Colon (tissue), 2 donors: ENCODE results near the gene SLC22A5.

ENCODE experiments used
- FAIRE-seq: peaks from 2 replicates; lab custom pipeline; 2012; peaks lifted over from hg19 to GRCh38; lab: Jason Lieb, UNC
- donor health status: control.
- donor health status: control.

The SLC22A5 gene

GRCh38 chr5:132369474-132370180, at the start of gene SLC22A5:
Gene SLC22A5, plus strand, starts transcription at chr5:132369710. Its CDS starts 263 bp downstream, at chr5:132369973.
- no peak for FAIRE-seq

DNA sequence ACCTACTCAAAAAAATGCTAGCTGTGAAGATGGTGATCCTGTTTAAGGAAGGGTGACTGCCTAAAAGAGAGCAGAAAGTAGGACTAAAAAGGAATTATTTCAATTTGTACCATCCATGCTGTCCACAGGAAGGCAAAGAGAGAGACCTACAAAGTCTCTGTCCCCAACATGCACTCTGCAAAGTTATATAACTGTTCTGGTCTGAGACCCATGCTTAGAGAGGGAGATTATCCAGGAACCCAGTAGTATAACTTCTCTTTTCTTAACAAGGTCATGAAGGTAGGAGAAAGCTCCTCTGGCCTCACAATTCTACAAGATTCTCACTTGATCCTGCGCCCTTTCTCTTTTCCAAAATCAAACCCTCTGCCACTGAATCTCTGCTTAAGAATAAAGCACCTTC, 49.5 kb upstream of the SLC22A5 start:
- no peak for FAIRE-seq

DNA sequence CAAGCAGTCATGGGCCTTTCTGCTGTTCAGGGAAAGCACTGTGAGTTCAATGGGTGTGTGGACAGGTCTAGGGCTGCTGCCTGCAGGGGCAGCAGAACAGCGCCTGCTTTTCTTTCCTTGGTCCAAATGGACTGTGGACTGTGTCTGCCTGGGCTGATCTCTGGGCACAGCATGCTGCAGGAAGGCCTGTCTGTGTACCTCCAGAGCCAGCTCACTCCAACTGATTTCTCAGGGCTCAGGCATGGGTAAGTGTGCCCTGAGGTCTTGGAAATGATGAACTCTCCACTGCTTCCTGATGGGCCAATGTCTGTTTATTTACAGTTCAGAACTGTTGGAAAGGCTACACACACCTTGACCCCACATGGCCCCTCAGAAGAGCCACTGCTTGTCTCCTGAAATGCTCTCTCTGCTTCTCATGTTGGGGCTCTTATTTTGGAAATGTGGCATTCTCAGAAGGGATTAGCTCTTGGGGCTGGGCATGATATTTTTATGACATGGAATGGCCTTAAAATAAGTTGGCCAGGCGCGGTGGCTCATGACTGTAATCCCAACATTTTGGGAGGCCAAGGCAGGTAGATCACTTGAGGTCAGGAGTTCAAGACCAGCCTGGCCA, 48.3 kb upstream of the SLC22A5 start:
- no peak for FAIRE-seq

- FAIRE-seq, result no peak
Observed at GRCh38 chr5:132322266-132322665, 47.2 kb upstream of the SLC22A5 start.

DNA sequence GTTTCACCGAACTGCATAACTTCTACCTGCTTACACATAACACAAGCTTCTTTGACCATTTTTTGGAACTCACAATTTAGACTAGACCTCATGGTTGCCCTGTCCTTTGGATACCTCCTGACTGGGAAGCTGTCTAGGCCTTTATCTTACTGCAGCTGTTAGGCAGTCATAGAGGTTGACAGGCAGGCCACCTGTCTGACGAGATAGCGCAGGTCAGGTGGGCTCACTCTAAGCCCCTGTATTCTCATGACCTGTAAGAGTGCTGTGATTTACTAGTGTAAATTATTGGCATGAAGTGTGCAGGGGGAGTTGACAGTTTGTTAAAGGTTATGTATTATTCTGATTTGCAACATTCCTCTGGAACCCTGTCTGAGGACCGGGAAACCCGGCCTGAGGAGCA, 46.3 kb upstream of the SLC22A5 start:
- FAIRE-seq, result no peak

DNA sequence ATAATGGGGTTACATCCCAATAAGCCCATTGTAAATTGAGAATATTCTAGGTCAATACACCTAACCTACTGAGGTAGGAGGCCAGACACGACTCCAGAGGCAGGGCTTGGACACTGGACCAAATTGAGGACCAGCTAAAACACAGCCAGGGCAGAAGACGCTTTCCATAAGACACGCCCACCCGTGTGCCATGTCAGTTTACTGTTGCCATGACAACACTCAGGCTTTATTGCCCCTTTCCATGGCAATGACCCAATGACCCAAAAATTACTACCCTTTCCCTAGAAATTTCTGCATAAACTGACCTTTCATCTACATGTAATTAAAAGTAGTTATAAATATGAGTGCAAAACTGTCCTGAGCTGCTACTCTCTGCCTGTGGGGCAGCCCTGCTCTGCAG, 43.8 kb upstream of the SLC22A5 start:
- FAIRE-seq, result no peak

DNA sequence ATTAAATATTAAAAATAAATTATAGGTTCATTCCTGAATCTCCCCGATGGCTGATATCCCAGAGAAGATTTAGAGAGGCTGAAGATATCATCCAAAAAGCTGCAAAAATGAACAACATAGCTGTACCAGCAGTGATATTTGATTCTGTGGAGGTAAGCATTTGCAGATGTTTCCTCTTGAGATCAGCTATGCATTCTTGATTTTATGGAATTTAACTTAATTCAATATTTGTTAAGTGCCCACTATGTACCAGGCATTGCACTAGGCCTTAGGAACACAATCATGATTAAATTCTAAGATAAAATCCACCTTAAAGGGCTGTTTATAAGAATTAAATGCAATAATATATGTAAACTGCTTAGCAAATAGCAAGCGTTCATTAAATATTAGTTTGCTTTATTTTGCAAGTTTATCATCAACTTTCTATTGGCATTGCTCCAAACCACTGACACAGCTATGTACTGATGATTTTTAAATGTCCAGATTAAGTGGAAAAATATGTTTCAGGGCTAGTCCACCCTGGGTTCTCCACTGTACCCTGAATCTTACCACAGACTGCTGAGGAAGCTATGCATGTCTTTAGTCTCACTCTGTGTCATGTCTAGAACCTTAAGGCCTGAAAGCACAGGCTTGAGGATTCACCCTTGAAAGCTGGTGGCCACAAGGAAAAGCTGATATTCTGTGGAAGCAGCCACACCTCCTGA, 42.1 kb upstream of the SLC22A5 start:
- no peak for FAIRE-seq

DNA sequence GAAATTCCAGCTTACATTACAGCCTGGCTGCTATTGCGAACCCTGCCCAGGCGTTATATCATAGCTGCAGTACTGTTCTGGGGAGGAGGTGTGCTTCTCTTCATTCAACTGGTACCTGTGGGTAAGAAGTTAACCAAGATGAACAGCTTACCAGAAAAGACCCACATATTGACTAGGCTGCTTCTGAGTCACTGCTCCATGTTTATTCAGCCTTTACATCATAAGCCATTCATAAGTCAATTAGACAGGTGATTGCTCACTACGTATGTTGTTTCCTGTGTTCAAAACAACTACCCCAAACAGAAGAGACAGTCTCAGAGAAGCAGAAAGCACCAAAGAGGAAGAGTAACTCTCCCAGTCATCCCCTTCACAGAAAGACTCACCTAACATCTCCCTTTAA, 34.7 kb upstream of the SLC22A5 start:
- no peak for FAIRE-seq

DNA sequence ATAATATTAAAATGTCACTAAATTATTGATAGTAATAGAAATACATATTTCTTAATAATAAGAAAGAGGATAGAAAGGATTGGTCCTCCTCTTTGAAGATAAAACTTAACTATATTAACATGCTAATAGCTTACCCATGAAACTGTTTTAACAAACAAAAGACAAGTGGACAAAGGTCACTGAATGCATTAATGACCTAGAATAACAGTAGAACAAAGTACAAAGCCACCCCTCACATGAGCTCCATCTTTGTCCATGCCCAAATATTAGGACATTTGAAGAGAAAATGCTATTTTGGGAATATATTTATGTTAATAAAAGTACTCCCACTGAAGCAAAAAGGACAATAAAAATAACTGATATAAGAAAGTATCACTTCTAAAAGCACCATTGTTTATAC, 34.1 kb upstream of the SLC22A5 start:
- no peak for FAIRE-seq

DNA sequence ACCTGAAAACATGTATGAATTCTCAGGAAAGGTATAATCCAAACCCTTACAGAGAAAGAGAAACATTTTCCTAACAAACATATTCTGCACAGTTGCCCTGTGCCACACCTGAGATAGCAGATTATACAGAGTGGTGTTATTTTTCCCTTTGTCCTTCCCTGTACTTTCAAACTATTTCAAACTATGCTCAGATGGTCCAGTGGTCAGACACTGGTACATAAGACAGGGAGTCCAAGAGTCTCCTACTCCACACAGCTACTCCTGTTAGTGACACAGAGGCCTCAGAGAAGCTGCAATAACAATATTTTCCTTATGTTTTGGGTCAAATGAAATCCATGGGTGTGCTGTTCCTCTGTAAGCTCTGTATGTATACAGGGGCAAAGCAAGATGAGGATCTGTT, 30.0 kb upstream of the SLC22A5 start:
- no peak for FAIRE-seq

- FAIRE-seq, result no peak
Observed at GRCh38 chr5:132342291-132343180, 27.0 kb upstream of the SLC22A5 start.

- FAIRE-seq, result no peak
Observed at GRCh38 chr5:132344775-132345514, 24.6 kb upstream of the SLC22A5 start.

- no peak for FAIRE-seq
Observed at GRCh38 chr5:132353486-132353995, 16.0 kb upstream of the SLC22A5 start.

DNA sequence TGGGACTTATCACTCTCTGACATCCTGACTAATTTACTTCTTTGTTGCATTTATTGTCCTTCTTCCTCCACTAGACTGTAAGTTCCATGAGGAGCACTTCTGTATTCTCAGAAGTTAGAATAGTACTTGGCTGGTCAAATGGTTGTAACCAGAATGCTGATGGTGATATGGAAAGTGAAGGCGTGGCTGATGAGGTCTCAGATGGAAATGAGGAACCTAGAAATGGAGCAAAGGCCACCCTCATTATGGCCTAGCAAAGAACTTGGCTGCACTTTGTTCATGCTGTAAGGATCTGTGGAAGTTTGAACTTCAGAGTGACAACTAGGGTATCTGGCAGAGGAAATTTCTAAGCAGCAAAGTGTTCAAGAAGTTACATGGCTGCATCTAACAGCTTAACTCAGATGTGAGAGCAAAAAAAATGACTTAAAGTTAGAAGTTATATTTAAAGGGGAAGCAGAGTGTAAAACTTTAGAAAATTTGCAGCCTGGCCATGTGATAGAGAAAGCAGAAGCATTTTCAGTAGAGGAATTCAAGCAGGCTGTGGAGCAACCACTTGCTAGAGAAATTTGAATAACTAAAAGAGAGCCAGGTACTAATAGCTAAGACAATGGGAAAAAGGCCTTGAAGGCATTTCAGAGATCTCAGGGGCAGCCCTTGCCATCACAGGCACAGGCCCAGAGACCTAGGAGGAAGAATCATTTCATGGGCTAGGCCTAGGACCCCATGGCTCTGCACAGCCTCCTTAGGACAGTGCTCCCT, 14.9 kb upstream of the SLC22A5 start:
- no peak for FAIRE-seq

DNA sequence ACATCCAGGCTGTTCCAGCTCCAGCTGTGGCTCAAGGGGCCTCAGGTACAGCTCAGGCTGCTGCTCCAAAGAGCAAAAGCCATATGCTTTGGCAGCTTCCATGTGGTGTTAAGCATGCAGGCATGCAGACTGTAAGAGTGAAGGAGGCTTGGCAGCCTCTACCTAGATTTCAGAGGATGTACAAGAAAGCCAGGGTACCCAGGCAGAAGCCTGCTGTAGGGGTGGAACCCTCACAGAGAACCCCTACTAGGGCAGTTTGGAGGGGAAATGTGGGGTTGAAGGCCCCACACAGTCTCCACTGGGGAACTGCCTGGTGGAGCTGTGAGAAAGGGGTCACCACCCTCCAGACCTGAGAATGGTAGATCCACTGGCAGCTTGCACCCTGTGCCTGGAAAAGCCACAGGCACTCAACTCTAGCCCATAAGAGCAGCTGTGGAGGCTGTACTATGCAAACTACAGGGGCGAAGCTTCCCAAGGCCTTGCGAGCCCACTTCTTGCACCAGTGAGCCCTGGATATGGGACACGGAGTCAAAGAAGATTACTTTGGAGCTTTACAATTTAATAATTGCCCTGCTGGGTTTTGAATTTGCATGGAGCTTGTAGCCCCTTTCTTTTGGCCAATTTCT, 14.3 kb upstream of the SLC22A5 start:
- FAIRE-seq, result no peak

GRCh38 chr5:132358775-132359174, 10.7 kb upstream of the SLC22A5 start:
- no peak for FAIRE-seq

DNA sequence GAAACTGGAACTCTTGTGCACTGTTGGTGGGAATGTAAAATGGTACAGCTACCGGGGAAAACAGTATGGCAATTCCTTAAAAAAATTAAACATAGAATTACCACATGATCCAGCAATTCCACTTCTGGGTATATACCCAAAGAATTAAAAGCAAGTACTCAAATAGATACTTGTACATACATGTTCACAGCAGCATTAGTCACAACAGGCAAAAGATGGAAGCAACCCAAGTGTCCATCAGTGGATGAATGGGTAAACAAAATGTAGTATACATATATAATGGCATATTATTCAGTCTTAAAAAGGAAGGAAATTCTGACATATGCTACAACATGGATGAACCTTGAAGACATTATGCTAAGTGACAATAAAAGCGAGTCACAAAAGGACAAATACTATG, 7.4 kb upstream of the SLC22A5 start:
- no peak for FAIRE-seq

DNA sequence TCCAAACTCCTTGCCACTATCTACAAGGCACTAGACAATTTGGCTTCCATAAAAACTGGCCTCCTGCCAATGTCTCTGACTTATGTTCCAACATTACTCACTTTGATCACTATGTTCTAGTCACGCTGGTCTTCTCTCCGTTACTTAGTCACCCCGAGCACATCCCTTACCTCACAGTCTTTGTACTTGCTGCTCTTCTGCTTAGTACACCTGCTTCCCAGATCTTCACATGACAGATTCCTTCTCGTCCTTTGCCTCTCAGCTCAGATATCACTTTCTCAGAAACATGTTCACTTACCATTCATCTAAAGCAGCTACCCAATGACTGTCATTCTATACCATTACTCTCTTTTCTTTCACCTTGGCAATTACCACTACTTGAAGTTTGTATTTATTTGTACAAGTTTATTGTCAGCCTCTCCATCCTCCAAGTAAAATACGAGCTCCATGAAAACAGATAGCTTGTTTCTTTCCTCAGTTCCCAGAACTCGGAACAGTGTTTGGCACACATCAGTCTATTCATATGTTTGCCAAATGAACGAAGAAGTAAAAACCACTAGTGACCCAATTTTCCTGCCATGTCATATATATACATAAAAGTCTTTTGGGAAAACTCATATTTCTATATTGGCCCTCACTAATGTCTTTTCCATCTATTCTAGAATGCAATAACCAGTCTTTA, 5.9 kb upstream of the SLC22A5 start:
- no peak for FAIRE-seq

DNA sequence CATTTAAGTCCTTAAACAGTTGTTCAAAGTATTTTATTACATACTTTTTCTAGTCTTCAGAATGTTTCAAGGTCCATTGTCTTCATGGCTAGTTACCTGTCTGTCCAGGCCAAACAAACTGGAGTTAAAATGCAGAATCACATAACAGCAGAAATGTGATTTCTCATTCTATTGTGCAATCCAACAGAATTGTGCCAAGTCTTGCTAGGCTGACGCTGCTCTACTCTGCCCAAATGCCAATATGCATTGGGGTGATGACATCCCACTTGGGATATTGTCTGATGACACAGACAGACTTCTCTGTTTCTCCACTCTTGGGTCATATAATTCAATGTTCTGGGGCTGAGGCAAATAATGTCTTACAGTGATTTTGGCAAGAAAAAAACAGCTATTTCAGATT, 5.2 kb upstream of the SLC22A5 start:
- no peak for FAIRE-seq

DNA sequence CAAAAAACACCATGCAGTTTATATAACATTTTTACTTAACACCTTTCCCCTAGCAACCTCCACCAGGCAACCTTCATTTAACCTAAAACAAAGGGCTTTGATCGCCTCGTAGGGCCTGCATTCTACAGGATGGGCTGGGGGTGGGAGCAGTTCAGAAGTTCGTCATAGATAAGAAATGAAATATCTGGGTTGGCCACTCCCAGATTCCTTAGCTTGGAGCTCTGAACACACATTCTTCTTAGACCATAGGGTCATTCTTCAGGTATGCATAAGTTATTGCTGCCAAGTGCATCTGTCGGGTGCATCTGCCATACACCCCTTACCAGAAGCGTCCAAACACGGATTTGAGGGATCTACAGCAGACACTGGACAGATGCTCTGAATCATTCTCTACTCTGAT, 4.3 kb upstream of the SLC22A5 start:
- no peak for FAIRE-seq
